HepG2 (cell line): ENCODE measurements around the gene NFE2. TPM values are rescaled to one million over a fixed set of nuclear protein-coding genes. Genes with fewer than 3 reads are reported as not detected.

Experiments
- ARHGAP35 ChIP-seq: sonication (generic); formaldehyde crosslinking; IDR thresholded peaks from 2 replicates; pipeline ENCODE4 v1.9.0; 2022; ENCODE audit warnings: mild to moderate bottlenecking, inconsistent platforms, moderate library complexity, missing genetic modification reagents, borderline replicate concordance
- CBFB ChIP-seq: sonication (generic); formaldehyde crosslinking; IDR thresholded peaks from 2 replicates; pipeline ENCODE4 v1.4.0; 2020; ENCODE audit warnings: missing genetic modification reagents
- GATAD2A ChIP-seq: IDR thresholded peaks from 2 replicates; pipeline ENCODE4 v1.6.1; 2016
- HMG20B ChIP-seq: conservative IDR thresholded peaks from 2 replicates; pipeline ENCODE4 v1.6.1; 2016; ENCODE audit warnings: missing genetic modification reagents, missing compliant biosample characterization
- MBD4 ChIP-seq: IDR thresholded peaks from 2 replicates; pipeline ENCODE4 v1.6.1; 2012; ENCODE audit warnings: low read length, inconsistent platforms, borderline replicate concordance
- MLX ChIP-seq: IDR thresholded peaks from 2 replicates; pipeline ENCODE4 v1.6.1; 2016
- NFAT5 ChIP-seq: sonication (generic); formaldehyde crosslinking; IDR thresholded peaks from 2 replicates; pipeline ENCODE4 v1.4.0; 2020; ENCODE audit warnings: missing genetic modification reagents
- NFIC ChIP-seq: IDR thresholded peaks from 2 replicates; pipeline ENCODE4 v1.6.1; 2012; ENCODE audit warnings: mild to moderate bottlenecking, low read length, inconsistent platforms
- RBFOX2 ChIP-seq: fragments of 200-400 bp; formaldehyde crosslinking; IDR thresholded peaks from 2 replicates; pipeline ENCODE4 v1.6.1; 2017; ENCODE audit warnings: low read depth, mild to moderate bottlenecking, low read length
- REST ChIP-seq, 2 experiments: IDR thresholded peaks; 2 replicates each; pipeline ENCODE4 v1.6.1; 2011 to 2012; ENCODE audit warnings: low read length in 2 of 2, borderline replicate concordance in 1 of 2, low read depth in 1 of 2, mild to moderate bottlenecking in 1 of 2, moderate library complexity in 1 of 2
- TEAD3 ChIP-seq: optimal IDR thresholded peaks from 2 replicates; pipeline ENCODE3; 2016; ENCODE audit warnings: borderline replicate concordance
- ZBTB43 ChIP-seq: sonication (generic); formaldehyde crosslinking; conservative IDR thresholded peaks from 2 replicates; pipeline ENCODE4 v1.4.0; 2020; ENCODE audit warnings: missing genetic modification reagents
- ZEB1 ChIP-seq: IDR thresholded peaks from 2 replicates; pipeline ENCODE4 v1.6.1; 2012; ENCODE audit warnings: mild to moderate bottlenecking, low read depth, inconsistent platforms; ENCODE audit not compliant: insufficient replicate concordance
- ZNF615 ChIP-seq: sonication (generic); formaldehyde crosslinking; IDR thresholded peaks from 2 replicates; pipeline ENCODE4 v1.5.0; 2020; ENCODE audit warnings: mild to moderate bottlenecking, missing genetic modification reagents, borderline replicate concordance
- polyA plus RNA-seq, 8 experiments: library from polyadenylated mRNA; depleted of rRNA in 3 of 8; stranded (reverse) in 7 of 8; unstranded in 1 of 8; fragments of >200 nt; fragmentation: Illumina TruSeq in 4 of 8; extraction: Trizol in 4 of 8; gene quantifications; 2 replicates each; pipeline versions ENCODE4 v1.2.1 to v1.2.3, GENCODE V29; 2011 to 2016; ENCODE audit warnings: low read depth in 4 of 8, missing spikeins in 1 of 8, mixed read lengths in 1 of 8; ENCODE audit not compliant: insufficient read depth in 1 of 8
- total RNA-seq, 5 experiments: library from RNA; depleted of rRNA; stranded (reverse); fragments of >200 nt; fragmentation: Illumina TruSeq; extraction: Trizol; gene quantifications; 2 replicates each; pipeline ENCODE4 v1.2.3, GENCODE V29; 2016; ENCODE audit warnings: low read depth in 1 of 5

Gene NFE2
- total and polyA plus RNA-seq, 2 of the 13 experiments (the other 11 are each of a cell fraction or from before 2014, with no cell fraction given) = 4.5 to 7.8 TPM

GRCh38 chr12:54328595-54329337 lies 28.0 kb upstream of the NFE2 start (continued):
- 0 out of 2 replicates have a peak, but pooled peaks have one; percentile 33 for TF ChIP-seq NFIC
- peak; percentile 75 for TF ChIP-seq TEAD3 (CRISPR knock-in tag)
- TF ChIP-seq HMG20B (CRISPR knock-in tag) = 0 out of 2 replicates have a peak, but pooled peaks have one; percentile 48
- TF ChIP-seq ZBTB43 (CRISPR knock-in tag) = no peak
- no peak for TF ChIP-seq REST (IDR thresholded peaks at IDR 0.05; ENCODE audit: borderline replicate concordance in 1 of 2, low read depth in 1 of 2, low read length in 2 of 2)
- no peak for TF ChIP-seq NFAT5 (CRISPR knock-in tag)
- no peak for TF ChIP-seq ARHGAP35 (CRISPR knock-in tag)
- TF ChIP-seq RBFOX2 = 0 out of 2 replicates have a peak, but pooled peaks have one; percentile 36
- no peak for TF ChIP-seq ZNF615 (CRISPR knock-in tag)
- TF ChIP-seq CBFB (CRISPR knock-in tag) = peak; percentile 42; the same call in 1 of the 2 replicates
- peak; percentile 72; the same call in 1 of the 2 replicates for TF ChIP-seq MBD4
- TF ChIP-seq GATAD2A = peak; percentile 65
- 0 out of 2 replicates have a peak, but pooled peaks have one; percentile 0 for TF ChIP-seq MLX (CRISPR knock-in tag)
- TF ChIP-seq ZEB1 = peak; percentile 86
